Caco-2 (cell line): ENCODE data around the gene ZNF747. TPM values are rescaled to one million over a fixed set of nuclear protein-coding genes. Genes with fewer than 3 reads are reported as not detected.
A peak's percentile ranks its signal among the peaks of the same experiment; 100 is the strongest.

ENCODE experiments used
- Bru-seq: library from RNA; stranded (reverse); fragments of 400-500 nt; gene quantifications from one replicate; lab custom pipeline; 2021; lab: Mats Ljungman, UMichigan
- BruChase-seq, 2 experiments: library from RNA; stranded (reverse); fragments of 400-500 nt; gene quantifications; one replicate each; lab custom pipeline; 2021; lab: Mats Ljungman, UMichigan
- BruUV-seq: library from RNA; stranded (reverse); fragments of 400-500 nt; replicated peaks from 2 replicates; lab custom pipeline; 2021; lab: Mats Ljungman, UMichigan
- CTCF ChIA-PET: fragments of 300-600 bp; sonication (Branson Sonifier 250); formaldehyde crosslinking; loops from one replicate; lab custom pipeline; 2022; ENCODE audit warnings: antibody characterized with exemption; lab: Charles Lee
- POLR2A ChIA-PET: fragments of 300-600 bp; sonication (Branson Sonifier 250); formaldehyde crosslinking; loops from one replicate; lab custom pipeline; 2022; ENCODE audit warnings: antibody characterized with exemption; lab: Charles Lee
- DNase-seq, 2 experiments: peaks; one replicate each; pipeline versions ENCODE4 v3.0.0 to v3.0.0-alpha.2; 2020 to 2022
- H3K27me3 ChIP-seq: replicated peaks from 2 replicates; pipeline ENCODE4 v1.6.0; 2011; ENCODE audit warnings: low read length; ENCODE audit not compliant: control insufficient read depth, insufficient read depth
- H3K36me3 ChIP-seq: 2 replicates; pipeline ENCODE4 v1.5.1; 2011; ENCODE audit warnings: low read length; ENCODE audit not compliant: control insufficient read depth, insufficient read depth
- H3K4me1 ChIP-seq: fragments of 250-450 bp; sonication (Bioruptor Pico); 2 replicates; pipeline ENCODE4 v1.5.1; 2020; ENCODE audit warnings: mild to moderate bottlenecking
- H3K4me3 ChIP-seq: 2 replicates; pipeline ENCODE4 v1.5.1; 2011; ENCODE audit warnings: low read depth, mild to moderate bottlenecking, control low read depth, low read length
- H3K9me3 ChIP-seq: fragments of 250-450 bp; sonication (Bioruptor Pico); 2 replicates; pipeline ENCODE4 v1.5.1; 2020; ENCODE audit warnings: mild to moderate bottlenecking, moderate library complexity
- H3K27ac Mint-ChIP-seq: one replicate; pipeline ENCODE4 v1.8.0; 2022; ENCODE audit warnings: mixed read lengths; ENCODE audit not compliant: unreplicated experiment
- H3K27me3 Mint-ChIP-seq: one replicate; pipeline ENCODE4 v1.8.0; 2022; ENCODE audit warnings: mixed read lengths; ENCODE audit not compliant: insufficient read depth, unreplicated experiment
- H3K36me3 Mint-ChIP-seq: one replicate; pipeline ENCODE4 v1.8.0; 2022; ENCODE audit warnings: mild to moderate bottlenecking, mixed read lengths; ENCODE audit not compliant: insufficient read depth, unreplicated experiment
- H3K4me1 Mint-ChIP-seq: one replicate; pipeline ENCODE4 v1.8.0; 2022; ENCODE audit warnings: low read depth, mixed read lengths; ENCODE audit not compliant: unreplicated experiment
- H3K4me3 Mint-ChIP-seq: one replicate; pipeline ENCODE4 v1.8.0; 2022; ENCODE audit warnings: mild to moderate bottlenecking, moderate library complexity, mixed read lengths; ENCODE audit not compliant: unreplicated experiment
- H3K9me3 Mint-ChIP-seq: one replicate; pipeline ENCODE4 v1.8.0; 2022; ENCODE audit warnings: mixed read lengths; ENCODE audit not compliant: unreplicated experiment
- CTCF ChIP-seq, 2 experiments: fragments of 200-600 bp in 1 of 2; IDR thresholded peaks; 1 replicate in 1 of 2; 2 replicates in 1 of 2; pipeline versions ENCODE4 v1.5.1 to v1.8.0; 2011 to 2022; ENCODE audit warnings: antibody characterized with exemption in 1 of 2, control low read depth in 1 of 2, inconsistent platforms in 1 of 2, low read depth in 1 of 2, low read length in 1 of 2, mild to moderate bottlenecking in 1 of 2, moderate library complexity in 1 of 2; ENCODE audit not compliant: insufficient read depth in 1 of 2, severe bottlenecking in 1 of 2, unreplicated experiment in 1 of 2
- intact Hi-C: fragments of 100-400 bp; cut with micrococcal nuclease; formaldehyde crosslinking; loops from one replicate; pipeline ENCODE4 v1.10.0; 2022; ENCODE audit not compliant: unreplicated experiment
- long read RNA-seq: library from polyadenylated mRNA; stranded (forward); transcript quantifications from one replicate; pipeline ENCODE4 v2.0.0, GENCODE V29; 2022
- total RNA-seq: library from RNA; stranded (reverse); gene quantifications from 2 replicates; pipeline ENCODE4 v1.2.3, GENCODE V29; 2022

Gene ZNF747
- 6.9 and 8.1 TPM in 2 replicates for total RNA-seq
- Bru-seq, nascent RNA, result percentile 71 among the genes with signal in this experiment
- percentile 77 among the genes with signal in this experiment for BruChase-seq, experiment 1, labeled RNA remaining after a 2-hour chase
- percentile 62 among the genes with signal in this experiment for BruChase-seq, experiment 2, labeled RNA remaining after a 6-hour chase
- long read RNA-seq, transcript ZNF747-203 (3 exons, 1,511 nt), result minor isoform, 5 of 30 reads
- long read RNA-seq, transcript ZNF747-202 (2 exons, 3,504 nt), result major isoform, 8 of 30 reads
- long read RNA-seq, partial matches to known transcripts, result 0 of 30 reads
- long read RNA-seq, other reads (novel, unspliced or antisense), result 14 of 30 reads

GRCh38 chr16:30534368-30535105, at the start of gene ZNF747:
Gene ZNF747, minus strand, starts transcription at chr16:30534858. Its CDS starts 179 bp downstream, at chr16:30534679.
- no peak for TF ChIP-seq CTCF (IDR thresholded peaks at IDR 0.05; ENCODE audit: insufficient read depth in 1 of 2, low read depth in 1 of 2, low read length in 1 of 2, severe bottlenecking in 1 of 2, unreplicated experiment in 1 of 2)
- H3K4me1 ChIP-seq, result no peaks in the 10 kb centered on the region; the same call in 1 of the 2 replicates
- POLR2A ChIA-PET, result interaction anchor here (0.6 to 2.5 kb wide), 14 partner anchors 24 to 470 kb away, joined by 3 to 26 read pairs (median 6); partner anchors contain the start of genes DCTPP1, FBRS, PRR14 and ZNF688
- no peaks in the 10 kb centered on the region for H3K9me3 Mint-ChIP-seq
- peak within 1 kb of the TSS; percentile 91 for H3K27ac Mint-ChIP-seq
- H3K36me3 Mint-ChIP-seq, result peaks cover 12% of the 10 kb centered on the region
- TSS peak; percentile 24 for BruUV-seq
- peak within 1 kb of the TSS; percentile 80 for H3K4me3 ChIP-seq
- CTCF ChIA-PET, result interaction anchor here (0.6 to 3.0 kb wide), 5 partner anchors 23 to 132 kb away, joined by 3 to 43 read pairs (median 14); partner anchors contain the start of genes DCTPP1, ZNF688 and ZNF764
- peak; percentile 89 to 93 for DNase-seq
- H3K4me3 Mint-ChIP-seq, result peak within 1 kb of the TSS; percentile 87
- H3K27me3 ChIP-seq, result no peaks in the 10 kb centered on the region
- intact Hi-C loops, result loop anchor here (1.0 to 2.0 kb wide), 5 partner anchors 24 to 104 kb away; partner anchors contain the start of genes DCTPP1 and ZNF764
- no peaks in the 10 kb centered on the region for H3K27me3 Mint-ChIP-seq
- H3K36me3 ChIP-seq, result no peaks in the 10 kb centered on the region; the same call in 1 of the 2 replicates
- H3K9me3 ChIP-seq, result no peaks in the 10 kb centered on the region
- no peaks in the 10 kb centered on the region for H3K4me1 Mint-ChIP-seq

- Histone ChIP-seq H3K4me1 (no peaks in the 10 kb centered on the region), H3K4me3 (no peak overlapping the region), H3K27me3 (no peaks in the 10 kb centered on the region), H3K9me3 (no peaks in the 10 kb centered on the region), H3K36me3 (peaks cover 2% of the 10 kb centered on the region; the same call in 1 of the 2 replicates)
- no peak for TF ChIP-seq CTCF (IDR thresholded peaks at IDR 0.05; ENCODE audit: insufficient read depth in 1 of 2, low read depth in 1 of 2, low read length in 1 of 2, severe bottlenecking in 1 of 2, unreplicated experiment in 1 of 2)
- ChIA-PET POLR2A (no interaction called here), CTCF (no interaction called here)
- Mint-ChIP-seq H3K27me3 (no peaks in the 10 kb centered on the region), H3K9me3 (no peaks in the 10 kb centered on the region), H3K4me3 (no peak overlapping the region), H3K27ac (no peak overlapping the region), H3K4me1 (no peaks in the 10 kb centered on the region), H3K36me3 (peaks cover 37% of the 10 kb centered on the region)
- DNase-seq, result no peak
- BruUV-seq, result no TSS peak
- intact Hi-C loops, result no loop called here
Measured at GRCh38 chr16:30582611-30583340, 48.1 kb upstream of the ZNF747 start.
